ENCODE results near the gene IGSF23.

Gene IGSF23

DNA sequence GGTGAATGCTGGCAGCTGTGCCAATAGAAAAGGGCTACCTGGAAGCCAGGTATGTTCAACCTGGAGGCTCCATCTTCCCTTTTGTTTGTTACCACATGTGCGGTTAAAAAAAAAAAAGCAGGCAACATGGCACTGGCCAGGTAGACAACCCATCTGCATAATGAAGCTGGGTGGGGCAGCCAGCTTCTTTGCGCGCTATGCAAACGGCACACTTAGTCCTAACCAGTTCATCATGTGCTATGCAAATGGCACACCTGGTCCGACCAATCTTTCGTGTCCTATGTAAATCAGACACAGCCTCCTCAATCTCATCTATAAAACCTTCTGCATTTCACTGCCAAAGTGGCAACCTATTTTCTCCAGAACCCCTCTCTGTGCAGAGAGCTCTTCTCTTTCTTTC is 11.3 kb upstream of the IGSF23 start:
- Histone ChIP-seq H3K79me2 (ENCODE audit: control insufficient read depth, low read length) (no peaks in the 10 kb centered on the region), H4K20me1 (ENCODE audit: control insufficient read depth, insufficient read depth, low read depth, low read length) (no peaks in the 10 kb centered on the region), H3K4me2 (ENCODE audit: low read length) (no peak overlapping the region), H3K9me3 (ENCODE audit: control insufficient read depth, insufficient read depth, low read length) (no peaks in the 10 kb centered on the region; the same call in 1 of the 2 replicates), H3K27ac (ENCODE audit: low read depth, low read length) (no peak overlapping the region), H3K27me3 (ENCODE audit: control insufficient read depth, low read length) (no peaks in the 10 kb centered on the region), H3K36me3 (ENCODE audit: control insufficient read depth, low read length) (no peaks in the 10 kb centered on the region), H3K4me1 (ENCODE audit: control insufficient read depth, low read length) (no peaks in the 10 kb centered on the region), H3K4me3 (ENCODE audit: low read length) (no peak overlapping the region), H3F3A (ENCODE audit: control insufficient read depth, insufficient read depth) (no peaks in the 10 kb centered on the region), H3K9me2 (replicated peaks; ENCODE audit: control insufficient read depth, low read length) (no peaks in the 10 kb centered on the region)
- TF ChIP-seq, protein P1, sequence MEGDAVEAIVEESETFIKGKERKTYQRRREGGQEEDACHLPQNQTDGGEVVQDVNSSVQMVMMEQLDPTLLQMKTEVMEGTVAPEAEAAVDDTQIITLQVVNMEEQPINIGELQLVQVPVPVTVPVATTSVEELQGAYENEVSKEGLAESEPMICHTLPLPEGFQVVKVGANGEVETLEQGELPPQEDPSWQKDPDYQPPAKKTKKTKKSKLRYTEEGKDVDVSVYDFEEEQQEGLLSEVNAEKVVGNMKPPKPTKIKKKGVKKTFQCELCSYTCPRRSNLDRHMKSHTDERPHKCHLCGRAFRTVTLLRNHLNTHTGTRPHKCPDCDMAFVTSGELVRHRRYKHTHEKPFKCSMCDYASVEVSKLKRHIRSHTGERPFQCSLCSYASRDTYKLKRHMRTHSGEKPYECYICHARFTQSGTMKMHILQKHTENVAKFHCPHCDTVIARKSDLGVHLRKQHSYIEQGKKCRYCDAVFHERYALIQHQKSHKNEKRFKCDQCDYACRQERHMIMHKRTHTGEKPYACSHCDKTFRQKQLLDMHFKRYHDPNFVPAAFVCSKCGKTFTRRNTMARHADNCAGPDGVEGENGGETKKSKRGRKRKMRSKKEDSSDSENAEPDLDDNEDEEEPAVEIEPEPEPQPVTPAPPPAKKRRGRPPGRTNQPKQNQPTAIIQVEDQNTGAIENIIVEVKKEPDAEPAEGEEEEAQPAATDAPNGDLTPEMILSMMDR (IDR thresholded peaks at IDR 0.05; ENCODE audit: low read depth, low read length, poor library complexity, severe bottlenecking): no peak

- Histone ChIP-seq H3K4me3 (ENCODE audit: low read length) (no peak overlapping the region), H3K9me2 (replicated peaks; ENCODE audit: control insufficient read depth, low read length) (no peaks in the 10 kb centered on the region), H3K4me2 (ENCODE audit: low read length) (no peak overlapping the region), H3F3A (ENCODE audit: control insufficient read depth, insufficient read depth) (no peaks in the 10 kb centered on the region), H3K27ac (ENCODE audit: low read depth, low read length) (no peak overlapping the region), H3K79me2 (ENCODE audit: control insufficient read depth, low read length) (no peaks in the 10 kb centered on the region), H3K4me1 (ENCODE audit: control insufficient read depth, low read length) (no peaks in the 10 kb centered on the region), H4K20me1 (ENCODE audit: control insufficient read depth, insufficient read depth, low read depth, low read length) (no peaks in the 10 kb centered on the region), H3K27me3 (ENCODE audit: control insufficient read depth, low read length) (no peaks in the 10 kb centered on the region), H3K36me3 (ENCODE audit: control insufficient read depth, low read length) (no peaks in the 10 kb centered on the region), H3K9me3 (ENCODE audit: control insufficient read depth, insufficient read depth, low read length) (no peaks in the 10 kb centered on the region; the same call in 1 of the 2 replicates)
- no peak for TF ChIP-seq EZH2phosphoT487 (IDR thresholded peaks at IDR 0.05; ENCODE audit: borderline replicate concordance, low read length)
- TF ChIP-seq, protein P1 (IDR thresholded peaks at IDR 0.05; ENCODE audit: low read depth, low read length, poor library complexity, severe bottlenecking): no peak
These were observed 10.0 kb upstream of the IGSF23 start for GRCh38 chr19:44603201-44603945.

GRCh38 chr19:44604241-44604640 is 9.1 kb upstream of the IGSF23 start:
- TF ChIP-seq, protein P1 (IDR thresholded peaks at IDR 0.05; ENCODE audit: low read depth, low read length, poor library complexity, severe bottlenecking): no peak
- TF ChIP-seq EZH2phosphoT487 (IDR thresholded peaks at IDR 0.05; ENCODE audit: borderline replicate concordance, low read length): no peak
- no peaks in the 10 kb centered on the region; the same call in 1 of the 2 replicates for H3K9me3 ChIP-seq (ENCODE audit: control insufficient read depth, insufficient read depth, low read length)
- H3K4me2 ChIP-seq (ENCODE audit: low read length): no peak overlapping the region
- no peaks in the 10 kb centered on the region for H3K79me2 ChIP-seq (ENCODE audit: control insufficient read depth, low read length)
- no peaks in the 10 kb centered on the region for H3K27me3 ChIP-seq (ENCODE audit: control insufficient read depth, low read length)
- H3K27ac ChIP-seq (ENCODE audit: low read depth, low read length): no peak overlapping the region
- no peaks in the 10 kb centered on the region for H4K20me1 ChIP-seq (ENCODE audit: control insufficient read depth, insufficient read depth, low read depth, low read length)
- no peaks in the 10 kb centered on the region for H3K36me3 ChIP-seq (ENCODE audit: control insufficient read depth, low read length)
- no peaks in the 10 kb centered on the region for H3K4me1 ChIP-seq (ENCODE audit: control insufficient read depth, low read length)
- H3F3A ChIP-seq (ENCODE audit: control insufficient read depth, insufficient read depth): no peaks in the 10 kb centered on the region
- no peaks in the 10 kb centered on the region for H3K9me2 ChIP-seq (replicated peaks; ENCODE audit: control insufficient read depth, low read length)
- H3K4me3 ChIP-seq (ENCODE audit: low read length): no peak overlapping the region

All from DOHH2 (cell line).